Measurements from ENCODE around the gene C17orf114.

The C17orf114 gene

DNA sequence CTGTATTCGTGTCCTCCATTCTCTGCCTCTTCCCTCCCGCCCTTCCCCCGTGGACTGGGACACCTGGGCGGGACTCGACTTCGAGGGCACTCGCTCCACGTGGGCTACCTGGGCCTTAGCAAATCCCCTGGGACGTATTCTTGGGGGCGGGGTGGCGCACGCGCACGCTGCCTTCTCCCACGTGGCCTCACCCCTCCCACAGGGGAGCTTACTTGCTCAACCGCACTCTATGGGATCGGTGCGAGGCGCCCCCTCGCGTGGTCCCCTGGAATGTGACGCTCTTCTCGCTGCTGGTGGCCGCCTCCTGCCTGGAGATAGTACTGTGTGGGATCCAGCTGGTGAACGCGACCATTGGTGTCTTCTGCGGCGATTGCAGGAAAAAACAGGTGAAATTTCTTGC, 19.5 kb downstream of the C17orf114 start:
- no peak for DNase-seq (ENCODE audit: low read depth)
- TF ChIP-seq CTCF (IDR thresholded peaks at IDR 0.05; ENCODE audit: control insufficient read depth, insufficient read depth, low read depth, low read length, missing control alignments): no peak
- no peak overlapping the region for H3K4me3 ChIP-seq (ENCODE audit: control insufficient read depth, low read depth, low read length)

DNA sequence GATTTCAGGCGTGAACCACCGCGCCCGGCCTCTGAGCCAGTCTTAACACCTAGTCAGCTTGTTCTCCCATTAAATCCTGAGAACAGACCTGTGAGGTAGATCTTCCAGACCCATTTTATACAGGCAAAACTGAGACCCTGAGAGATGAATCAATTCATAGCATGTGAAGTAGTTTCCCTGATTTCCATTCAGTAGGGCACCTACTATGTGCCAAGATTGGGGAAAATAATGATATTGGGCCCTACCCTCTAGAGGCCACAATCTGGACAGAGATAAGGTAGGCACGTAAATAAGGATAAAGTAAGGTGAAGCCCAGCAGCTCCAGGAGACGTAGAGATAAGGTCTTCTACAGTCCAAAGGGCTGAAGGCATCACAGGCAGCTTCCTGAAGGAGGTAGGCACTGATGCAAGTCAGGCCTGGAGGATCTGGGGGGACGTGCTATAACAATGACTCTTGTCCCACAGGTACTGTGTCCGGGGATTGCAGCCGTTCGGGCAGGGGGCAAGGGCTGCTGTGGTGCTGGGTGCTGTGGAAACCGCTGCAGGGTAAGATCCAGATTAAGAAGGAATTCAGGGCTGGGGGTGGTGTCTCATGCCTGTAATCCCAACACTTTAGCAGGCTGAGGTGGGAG, 21.7 kb downstream of the C17orf114 start:
- no peak for DNase-seq (ENCODE audit: low read depth)
- TF ChIP-seq CTCF (IDR thresholded peaks at IDR 0.05; ENCODE audit: control insufficient read depth, insufficient read depth, low read depth, low read length, missing control alignments): no peak
- H3K4me3 ChIP-seq (ENCODE audit: control insufficient read depth, low read depth, low read length): no peak overlapping the region

- no peak overlapping the region for H3K4me3 ChIP-seq (ENCODE audit: control insufficient read depth, low read depth, low read length)
- no peak for DNase-seq (ENCODE audit: low read depth)
- no peak for TF ChIP-seq CTCF (IDR thresholded peaks at IDR 0.05; ENCODE audit: control insufficient read depth, insufficient read depth, low read depth, low read length, missing control alignments)
Observed at GRCh38 chr17:4777969-4778760, 24.0 kb downstream of the C17orf114 start.

GRCh38 chr17:4772235-4772613, 29.9 kb downstream of the C17orf114 start:
- DNase-seq (ENCODE audit: low read depth): no peak
- no peak for TF ChIP-seq CTCF (IDR thresholded peaks at IDR 0.05; ENCODE audit: control insufficient read depth, insufficient read depth, low read depth, low read length, missing control alignments)
- no peak overlapping the region for H3K4me3 ChIP-seq (ENCODE audit: control insufficient read depth, low read depth, low read length)

GRCh38 chr17:4771519-4772234, 30.5 kb downstream of the C17orf114 start, which contains the start of gene TM4SF5:
TSS of gene TM4SF5 (plus strand) at chr17:4771886. CDS start at chr17:4771923, 37 bp downstream.
- no peak for DNase-seq (ENCODE audit: low read depth)
- TF ChIP-seq CTCF (IDR thresholded peaks at IDR 0.05; ENCODE audit: control insufficient read depth, insufficient read depth, low read depth, low read length, missing control alignments): no peak
- H3K4me3 ChIP-seq (ENCODE audit: control insufficient read depth, low read depth, low read length): no peak within 1 kb of the TSS

DNA sequence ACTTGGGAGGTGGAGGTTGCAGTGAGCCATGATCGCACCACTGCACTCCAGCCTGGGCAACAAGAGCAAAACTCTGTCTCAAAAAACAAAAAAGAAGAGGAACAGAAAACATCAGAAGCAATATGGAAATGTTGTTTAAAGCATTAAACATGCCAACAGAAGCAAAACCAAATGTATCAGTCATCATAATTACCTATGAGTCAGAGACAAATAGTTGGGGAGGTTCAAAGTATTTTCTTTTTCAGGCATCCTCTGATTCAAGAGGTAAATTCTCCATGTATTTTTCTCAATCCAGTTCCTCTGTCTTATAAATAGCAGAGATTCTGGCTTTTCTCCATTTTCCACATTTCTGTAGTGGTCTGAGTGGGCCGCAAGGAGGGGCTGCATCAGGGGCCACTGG, 32.5 kb downstream of the C17orf114 start:
- H3K4me3 ChIP-seq (ENCODE audit: control insufficient read depth, low read depth, low read length): no peak overlapping the region
- DNase-seq (ENCODE audit: low read depth): no peak
- no peak for TF ChIP-seq CTCF (IDR thresholded peaks at IDR 0.05; ENCODE audit: control insufficient read depth, insufficient read depth, low read depth, low read length, missing control alignments)
